A549 treated with AZD9567 at 1 μM for 4 hours (cell line): ENCODE results near the gene ZKSCAN5. TPM values are rescaled to one million over a fixed set of nuclear protein-coding genes. Genes with fewer than 3 reads are reported as not detected.

Experiments
- total RNA-seq: library from RNA; stranded (reverse); fragments of 200-300 nt; extraction: Qiagen RNA extraction; gene quantifications from 5 replicates; pipeline ENCODE4 v1.2.3, GENCODE V29; 2022; ENCODE audit not compliant: insufficient read depth

Gene ZKSCAN5
- total RNA-seq: 8.6 to 12.6 TPM (median 9.5 TPM) in 5 replicates

DNA sequence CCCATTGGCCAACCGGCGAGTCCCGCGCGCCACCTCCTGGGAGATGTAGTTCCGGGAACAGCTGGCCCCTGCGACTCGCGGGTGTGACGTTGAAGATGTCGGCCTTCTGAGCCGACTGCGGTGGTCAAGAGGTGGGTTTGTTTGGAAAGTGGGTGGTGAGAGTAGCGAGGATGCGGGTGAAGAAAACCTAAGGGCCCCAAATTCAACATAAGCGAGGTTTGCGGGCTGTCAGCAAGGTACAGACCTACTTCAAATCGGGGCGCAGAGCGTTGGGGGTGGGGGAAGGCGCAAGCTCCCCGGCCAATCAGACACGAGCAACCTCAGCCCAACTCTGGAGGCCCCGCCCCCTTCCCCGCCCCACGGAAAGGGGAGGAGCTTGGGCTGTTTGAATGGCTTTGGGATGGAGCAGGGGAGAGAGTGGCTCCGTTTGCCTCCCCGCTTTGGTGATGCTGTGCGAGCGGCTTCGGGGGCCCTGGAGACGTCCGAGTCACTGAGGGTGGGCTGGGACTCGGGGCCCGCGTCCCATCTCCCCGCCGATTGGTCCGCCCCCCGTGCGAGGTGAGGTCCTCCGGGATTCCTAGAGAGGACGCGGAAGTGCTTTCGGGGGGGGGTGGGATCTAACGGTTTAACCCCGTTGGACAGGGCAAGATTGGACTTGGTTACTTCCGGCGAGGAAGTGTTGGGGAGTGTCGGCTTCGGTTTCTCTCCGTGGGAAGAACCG lies at the start of gene ZKSCAN5:
Gene ZKSCAN5 (plus strand): TSS at position 60 of the 721 bp plus-strand sequence. CDS start 1,383 bp downstream, outside the sequence.

DNA sequence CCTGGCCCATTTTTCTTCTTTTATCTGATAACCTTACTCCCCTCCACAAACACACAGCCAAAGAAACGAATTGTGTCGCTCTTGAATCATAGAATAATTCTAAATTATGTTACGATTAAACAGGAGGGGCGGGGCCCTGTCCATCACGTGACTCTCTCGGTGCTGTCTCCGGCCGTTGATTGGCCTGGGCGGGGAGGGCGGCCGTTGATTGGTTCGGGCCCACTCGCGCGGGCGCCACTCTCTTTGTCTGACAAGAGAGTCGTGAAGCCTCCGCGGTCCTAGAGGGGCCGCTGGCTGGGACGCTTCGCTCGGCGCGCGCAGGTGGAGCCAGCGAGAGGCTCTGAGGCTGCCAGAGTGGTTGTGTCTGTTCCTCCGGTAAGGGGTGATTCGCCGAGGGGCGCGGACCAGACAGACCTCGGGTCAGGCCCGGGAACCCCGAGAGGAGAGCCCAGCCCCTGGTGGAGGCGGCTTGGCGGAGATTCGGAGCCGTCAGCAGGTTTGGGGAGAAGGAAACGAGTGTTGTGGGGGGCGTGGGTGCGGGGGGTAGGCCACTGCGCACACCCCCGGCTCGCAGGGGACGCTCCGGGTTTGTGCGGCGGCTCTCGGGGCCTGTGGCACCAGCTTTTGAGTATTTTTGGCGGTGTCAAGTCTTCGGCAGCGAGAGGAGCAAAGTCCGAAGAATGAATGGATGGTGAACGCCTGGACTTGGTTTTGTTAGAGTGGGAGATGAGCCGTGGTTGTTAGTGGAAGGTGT lies 31.7 kb upstream of the ZKSCAN5 start, which contains the start of gene ZNF789:
Gene ZNF789 (plus strand): TSS at position 330 of the 754 bp plus-strand sequence. CDS start 3,567 bp downstream, outside the sequence.

DNA sequence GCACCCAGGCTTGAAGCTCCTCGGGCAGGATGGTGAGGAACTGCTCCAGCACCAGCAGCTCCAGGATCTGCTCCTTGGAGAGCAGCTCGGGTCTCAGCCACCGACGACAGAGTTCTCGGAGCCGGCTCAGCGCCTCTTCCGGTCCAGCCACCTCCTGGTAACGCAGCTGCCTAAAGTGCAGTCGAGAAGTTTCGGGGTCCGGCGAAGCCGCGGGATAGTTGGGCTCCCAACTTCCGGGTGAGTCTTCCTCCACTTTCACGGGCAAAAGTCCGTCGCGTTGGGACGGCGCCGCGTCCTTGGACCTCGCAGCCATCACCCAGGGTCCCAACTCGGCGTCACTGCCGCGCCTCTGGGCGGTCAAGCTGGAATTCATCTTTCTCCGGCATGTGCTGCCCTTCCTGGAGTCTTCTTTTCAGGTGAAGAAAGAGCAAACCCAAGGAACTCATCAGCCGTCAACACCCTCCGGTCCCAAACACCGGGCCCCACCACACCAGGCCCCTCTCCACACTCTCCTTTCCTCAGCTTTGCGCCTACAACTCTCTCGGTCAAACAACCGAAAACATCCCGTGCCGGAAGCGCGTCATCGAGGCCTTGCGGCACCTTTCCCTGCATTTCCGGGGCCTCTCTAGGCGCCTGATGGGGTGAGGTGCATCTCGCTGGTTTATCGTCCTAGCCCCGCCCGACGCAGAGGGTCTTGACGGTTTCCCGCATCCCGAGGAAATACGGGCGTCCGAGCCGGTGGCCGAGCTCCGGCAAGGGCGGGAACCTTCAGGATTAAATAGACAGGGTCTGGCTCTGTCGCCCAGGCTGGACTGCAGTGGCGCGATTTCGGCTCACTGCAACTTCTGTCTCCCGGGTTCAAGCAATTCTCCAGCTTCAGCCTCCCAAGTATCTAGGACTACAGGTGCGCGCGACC lies 4.5 kb upstream of the ZKSCAN5 start, which contains the start of gene ZNF394:
Gene ZNF394 (minus strand): TSS at position 561 of the 916 bp plus-strand sequence. CDS start 188 bp downstream, at position 373.

DNA sequence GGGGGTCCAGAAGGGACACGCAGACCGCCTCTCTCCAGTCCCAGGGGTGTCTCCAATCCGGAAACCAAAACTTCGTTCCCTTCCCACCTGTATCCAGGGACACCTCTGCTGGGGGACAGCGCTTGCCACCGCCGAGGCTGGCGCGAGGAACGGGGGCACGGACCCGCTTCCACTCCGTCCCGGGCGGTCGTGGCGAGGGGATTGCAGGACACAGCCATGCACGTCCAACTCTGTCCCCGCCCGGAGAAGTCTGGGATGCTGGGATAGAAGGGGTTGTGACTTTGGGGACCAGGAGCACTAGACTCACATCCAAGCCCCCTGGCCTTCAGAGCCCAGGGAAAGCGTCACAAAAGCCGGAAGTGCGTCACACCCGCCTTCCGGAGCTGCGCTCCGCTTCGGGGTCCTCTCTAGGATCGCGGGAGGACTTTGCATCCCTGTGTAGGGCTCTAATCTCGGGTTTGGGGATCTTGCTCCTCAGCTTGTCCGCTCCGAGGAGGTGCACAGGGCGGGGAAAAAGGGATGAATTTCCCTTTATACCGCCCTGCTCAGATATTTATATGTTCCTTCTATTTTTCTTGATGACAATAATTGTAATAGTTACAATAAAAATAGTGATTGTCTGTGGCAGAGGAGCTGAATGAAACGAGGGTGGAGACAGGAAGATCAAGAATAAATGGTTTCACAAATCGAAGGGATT lies 47.5 kb downstream of the ZKSCAN5 start, which contains the start of gene FAM200A:
Gene FAM200A (minus strand): TSS at position 348 of the 697 bp plus-strand sequence. CDS start 3,707 bp downstream, outside the sequence.

DNA sequence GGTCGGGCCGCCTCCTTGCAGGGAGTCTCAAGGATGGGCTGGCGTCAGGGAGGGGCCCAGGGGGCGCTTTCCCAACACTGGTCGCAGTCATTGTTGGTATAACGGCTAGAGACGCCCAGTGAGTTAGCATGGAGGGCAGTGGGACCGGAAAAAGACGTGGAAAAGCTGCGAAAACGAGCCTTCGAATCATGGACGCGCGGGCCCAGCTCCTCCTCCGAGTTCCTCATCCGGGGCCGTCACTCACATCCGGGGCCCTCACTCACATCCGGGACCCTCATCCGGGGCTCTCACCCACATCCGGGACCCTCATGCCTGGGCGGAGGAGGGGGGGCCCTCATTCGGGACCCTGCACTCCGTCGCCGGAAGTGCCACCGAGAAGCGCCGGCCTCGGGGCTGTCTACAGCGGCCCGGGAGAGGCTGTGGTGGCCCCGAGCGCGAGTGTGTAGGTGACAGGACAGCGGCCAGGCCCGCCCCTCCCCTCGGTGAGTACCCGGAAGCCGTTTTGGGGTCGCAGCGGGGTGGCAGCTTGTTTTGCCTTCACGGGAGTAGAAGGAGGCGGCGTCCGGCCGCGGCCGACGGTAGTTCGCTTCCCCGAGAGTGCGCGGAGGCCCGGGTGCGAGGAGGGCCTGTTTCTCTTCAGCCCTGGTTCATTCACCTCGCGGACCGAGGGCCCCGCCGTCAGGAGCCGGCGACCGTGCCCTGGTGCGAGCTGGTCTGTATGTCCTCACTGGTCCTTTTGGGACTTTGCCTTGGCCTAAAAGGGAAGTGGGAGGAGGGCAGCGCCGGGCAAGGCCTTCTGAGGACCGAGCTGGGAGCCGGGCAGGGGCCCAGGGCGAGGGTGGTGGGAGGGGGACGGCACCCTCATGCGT lies 54.1 kb downstream of the ZKSCAN5 start, which contains the start of gene ZNF655:
Gene ZNF655 (plus strand): TSS at position 337 of the 869 bp plus-strand sequence. CDS start 1,918 bp downstream, outside the sequence.

Other genes starting within 250 kb of the ZKSCAN5 start
- 0.24 to 8.2 TPM (median 0.34 TPM) in 5 replicates for gene MYH16, start 231.8 kb upstream of the ZKSCAN5 start, total RNA-seq
- gene ARPC1A, start 178.8 kb upstream of the ZKSCAN5 start, total RNA-seq: 107 to 127 TPM (median 123 TPM) in 5 replicates
- gene ARPC1B, start 129.9 kb upstream of the ZKSCAN5 start, total RNA-seq: 287 to 303 TPM (median 288 TPM) in 5 replicates
- gene PDAP1, start 96.1 kb upstream of the ZKSCAN5 start, total RNA-seq: 152 to 187 TPM (median 175 TPM) in 5 replicates
- gene BUD31, start 95.7 kb upstream of the ZKSCAN5 start, total RNA-seq: 131 to 157 TPM (median 151 TPM) in 5 replicates
- gene PTCD1, start 65.9 kb upstream of the ZKSCAN5 start, total RNA-seq: 6.5 to 10.9 TPM (median 6.6 TPM) in 5 replicates
- 40.4 to 49.9 TPM (median 47.9 TPM) in 5 replicates for gene CPSF4, start 65.7 kb upstream of the ZKSCAN5 start, total RNA-seq
- 912 to 1,062 TPM (median 917 TPM) in 5 replicates for gene ATP5MF, start 38.5 kb upstream of the ZKSCAN5 start, total RNA-seq
- gene ZNF789, start 31.8 kb upstream of the ZKSCAN5 start, total RNA-seq: 8.0 to 13.8 TPM (median 9.2 TPM) in 5 replicates
- 17.4 to 20.4 TPM (median 18.1 TPM) in 5 replicates for gene ZNF394, start 4.4 kb upstream of the ZKSCAN5 start, total RNA-seq
- 5.0 to 7.4 TPM (median 6.5 TPM) in 5 replicates for gene FAM200A, start 47.5 kb downstream of the ZKSCAN5 start, total RNA-seq
- 45.1 to 56.7 TPM (median 53.1 TPM) in 5 replicates for gene ZNF655, start 54.0 kb downstream of the ZKSCAN5 start, total RNA-seq
- gene TMEM225B, start 93.6 kb downstream of the ZKSCAN5 start, total RNA-seq: 1.0 to 1.5 TPM (median 1.4 TPM) in 4 of 5 replicates, not detected in the other
- 9.2 to 20.9 TPM (median 9.9 TPM) in 5 replicates for gene ZSCAN25, start 112.3 kb downstream of the ZKSCAN5 start, total RNA-seq
- 1.3 to 1.5 TPM (median 1.4 TPM) in 4 of 5 replicates, not detected in the other for gene CYP3A5, start 175.3 kb downstream of the ZKSCAN5 start, total RNA-seq
- not detected in 5 replicates for gene CYP3A7, start 230.5 kb downstream of the ZKSCAN5 start, total RNA-seq